ENCODE results near the gene THAP5. TPM values are rescaled to one million over a fixed set of nuclear protein-coding genes. Genes with fewer than 3 reads are reported as not detected.

The THAP5 gene
- total RNA-seq, 1 experiment from 2014 or later: 19.5 TPM

GRCh38 chr7:108611268-108611667, 41.8 kb upstream of the THAP5 start:
- H3K27ac Mint-ChIP-seq: no peak overlapping the region
- ATAC-seq (no peak), DNase-seq (ENCODE audit: low spot score) (no peak)
- no peaks in the 10 kb centered on the region for H3K9me3 Mint-ChIP-seq
- ChIA-PET POLR2A (no interaction called here), CTCF (interaction anchor here (1.0 to 1.2 kb wide), 2 partner anchors 41 to 195 kb away, joined by 3 to 4 read pairs; partner anchors contain the start of gene DNAJB9)
- H3K27me3 Mint-ChIP-seq (ENCODE audit: low read depth): no peaks in the 10 kb centered on the region
- H3K4me1 Mint-ChIP-seq: peaks cover 21% of the 10 kb centered on the region
- TF ChIP-seq ZNF121 (CRISPR knock-in tag; IDR thresholded peaks at IDR 0.05) (no peak), ATF2 (CRISPR knock-in tag; IDR thresholded peaks at IDR 0.05; ENCODE audit: borderline replicate concordance, low read depth) (no peak), NR3C1 (CRISPR knock-in tag; conservative IDR thresholded peaks at IDR 0.05; ENCODE audit: low read depth) (no peak), MYBL2 (CRISPR knock-in tag; IDR thresholded peaks at IDR 0.05) (no peak), ZNF532 (CRISPR knock-in tag; IDR thresholded peaks at IDR 0.05; ENCODE audit: borderline replicate concordance) (no peak), NFYB (CRISPR knock-in tag; conservative IDR thresholded peaks at IDR 0.05; ENCODE audit: low read depth) (no peak), CREM (CRISPR knock-in tag; IDR thresholded peaks at IDR 0.05) (no peak), ZBTB43 (CRISPR knock-in tag; IDR thresholded peaks at IDR 0.05) (no peak), USF1 (CRISPR knock-in tag; IDR thresholded peaks at IDR 0.05) (no peak), CDX4 (CRISPR knock-in tag; IDR thresholded peaks at IDR 0.05; ENCODE audit: borderline replicate concordance) (no peak), ATF1 (CRISPR knock-in tag; IDR thresholded peaks at IDR 0.05) (no peak), SMAD3 (CRISPR knock-in tag; IDR thresholded peaks at IDR 0.05; ENCODE audit: borderline replicate concordance) (no peak), HMGA2 (CRISPR knock-in tag; IDR thresholded peaks at IDR 0.05) (no peak), OVOL2 (CRISPR knock-in tag; IDR thresholded peaks at IDR 0.05; ENCODE audit: borderline replicate concordance) (no peak), ATF3 (CRISPR knock-in tag; conservative IDR thresholded peaks at IDR 0.05) (no peak)
- no peaks in the 10 kb centered on the region for H3K36me3 Mint-ChIP-seq
- no peak overlapping the region for H3K4me3 Mint-ChIP-seq

- no peak overlapping the region for H3K4me3 Mint-ChIP-seq
- POLR2A ChIA-PET: no interaction called here
- no peaks in the 10 kb centered on the region for H3K27me3 Mint-ChIP-seq (ENCODE audit: low read depth)
- CTCF ChIA-PET: no interaction called here
- DNase-seq (ENCODE audit: low spot score) (no peak), ATAC-seq (no peak)
- H3K36me3 Mint-ChIP-seq: no peaks in the 10 kb centered on the region
- no peaks in the 10 kb centered on the region for H3K9me3 Mint-ChIP-seq
- no peak overlapping the region for H3K27ac Mint-ChIP-seq
- H3K4me1 Mint-ChIP-seq: peaks cover 16% of the 10 kb centered on the region
- no peak for TF ChIP-seq ATF3 (CRISPR knock-in tag; conservative IDR thresholded peaks at IDR 0.05)
- TF ChIP-seq MYBL2 (CRISPR knock-in tag; IDR thresholded peaks at IDR 0.05): no peak
- TF ChIP-seq AFF4 (CRISPR knock-in tag; IDR thresholded peaks at IDR 0.05; ENCODE audit: borderline replicate concordance): no peak
- no peak for TF ChIP-seq TCF7 (CRISPR knock-in tag; IDR thresholded peaks at IDR 0.05; ENCODE audit: low read depth)
- no peak for TF ChIP-seq JAZF1 (CRISPR knock-in tag; IDR thresholded peaks at IDR 0.05)
- TF ChIP-seq USF1 (CRISPR knock-in tag; IDR thresholded peaks at IDR 0.05): no peak
- no peak for TF ChIP-seq HMGA2 (CRISPR knock-in tag; IDR thresholded peaks at IDR 0.05)
Observed at GRCh38 chr7:108609643-108610042, 40.1 kb upstream of the THAP5 start.
